ENCODE measurements around the gene SDCCAG8.
A peak's percentile ranks its signal among the peaks of the same experiment; 100 is the strongest.

Gene SDCCAG8

GRCh38 chr1:243465738-243466137, 209.9 kb downstream of the SDCCAG8 start:
- DNase-seq: no peak

GRCh38 chr1:243469497-243469896, 213.7 kb downstream of the SDCCAG8 start:
- DNase-seq: no peak

- DNase-seq: no peak
These were observed 214.7 kb downstream of the SDCCAG8 start for GRCh38 chr1:243470502-243470901.

- DNase-seq: no peak
These were observed 215.3 kb downstream of the SDCCAG8 start for GRCh38 chr1:243471026-243471685.

- no peak for DNase-seq
These were observed 216.2 kb downstream of the SDCCAG8 start for GRCh38 chr1:243471754-243472745.

- no peak for DNase-seq
These were observed 217.6 kb downstream of the SDCCAG8 start for GRCh38 chr1:243473227-243474135.

- DNase-seq: no peak
These were observed 218.5 kb downstream of the SDCCAG8 start for GRCh38 chr1:243474136-243474881.

GRCh38 chr1:243474906-243475305, 219.1 kb downstream of the SDCCAG8 start:
- DNase-seq: no peak

- DNase-seq: no peak
These were observed 220.1 kb downstream of the SDCCAG8 start for GRCh38 chr1:243475966-243476365.

- DNase-seq: no peak
These were observed 222.0 kb downstream of the SDCCAG8 start for GRCh38 chr1:243477731-243478290.

- no peak for DNase-seq
These were observed 225.3 kb downstream of the SDCCAG8 start for GRCh38 chr1:243481101-243481500.

- no peak for DNase-seq
These were observed 226.5 kb downstream of the SDCCAG8 start for GRCh38 chr1:243482141-243483022.

GRCh38 chr1:243483071-243483771, 227.4 kb downstream of the SDCCAG8 start:
- peak; percentile 24 for DNase-seq

- DNase-seq: no peak
These were observed 228.1 kb downstream of the SDCCAG8 start for GRCh38 chr1:243483952-243484351.

GRCh38 chr1:243487036-243487648, 231.3 kb downstream of the SDCCAG8 start:
- DNase-seq: no peak

- DNase-seq: no peak
These were observed 231.9 kb downstream of the SDCCAG8 start for GRCh38 chr1:243487649-243488227.

GRCh38 chr1:243488459-243489157, 232.8 kb downstream of the SDCCAG8 start:
- DNase-seq: no peak

- no peak for DNase-seq
These were observed 233.3 kb downstream of the SDCCAG8 start for GRCh38 chr1:243489158-243489527.
